HG03565 (cell line): ENCODE measurements around the gene HSD11B2.
"Not testable (repeated sequence)": the region's sequence is repeated elsewhere in the genome, so short reads cannot be mapped to it uniquely, and the experiment has no call there.

Experiments used
- ATAC-seq: cut with Tn5 transposase; IDR thresholded peaks from one replicate; pipeline ENCODE4 v1.9.1; 2021; ENCODE audit warnings: mild to moderate bottlenecking, moderate library complexity; ENCODE audit not compliant: unreplicated experiment

Gene HSD11B2

GRCh38 chr16:67413978-67414911 is 16.7 kb upstream of the HSD11B2 start:
- ATAC-seq: no peak

DNA sequence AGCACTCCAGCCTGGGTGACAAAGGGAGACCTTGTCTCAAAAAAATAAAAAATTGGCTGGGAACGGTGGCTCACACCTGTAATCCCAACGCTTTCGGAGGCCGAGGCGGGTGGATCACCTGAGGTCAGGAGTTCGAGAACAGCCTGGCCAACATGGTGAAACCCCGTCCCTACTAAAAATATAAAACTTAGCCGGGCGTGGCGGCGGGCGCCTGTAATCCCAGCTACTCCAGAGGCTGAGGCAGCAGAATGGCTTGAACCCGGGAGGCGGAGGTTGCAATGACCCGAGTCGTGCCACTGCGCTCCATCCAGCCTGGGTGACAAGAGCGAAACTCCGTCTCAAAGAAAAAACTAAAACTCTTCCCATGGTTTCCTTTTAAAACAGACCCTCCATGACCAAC is 15.5 kb upstream of the HSD11B2 start:
- ATAC-seq: not testable (repeated sequence)

DNA sequence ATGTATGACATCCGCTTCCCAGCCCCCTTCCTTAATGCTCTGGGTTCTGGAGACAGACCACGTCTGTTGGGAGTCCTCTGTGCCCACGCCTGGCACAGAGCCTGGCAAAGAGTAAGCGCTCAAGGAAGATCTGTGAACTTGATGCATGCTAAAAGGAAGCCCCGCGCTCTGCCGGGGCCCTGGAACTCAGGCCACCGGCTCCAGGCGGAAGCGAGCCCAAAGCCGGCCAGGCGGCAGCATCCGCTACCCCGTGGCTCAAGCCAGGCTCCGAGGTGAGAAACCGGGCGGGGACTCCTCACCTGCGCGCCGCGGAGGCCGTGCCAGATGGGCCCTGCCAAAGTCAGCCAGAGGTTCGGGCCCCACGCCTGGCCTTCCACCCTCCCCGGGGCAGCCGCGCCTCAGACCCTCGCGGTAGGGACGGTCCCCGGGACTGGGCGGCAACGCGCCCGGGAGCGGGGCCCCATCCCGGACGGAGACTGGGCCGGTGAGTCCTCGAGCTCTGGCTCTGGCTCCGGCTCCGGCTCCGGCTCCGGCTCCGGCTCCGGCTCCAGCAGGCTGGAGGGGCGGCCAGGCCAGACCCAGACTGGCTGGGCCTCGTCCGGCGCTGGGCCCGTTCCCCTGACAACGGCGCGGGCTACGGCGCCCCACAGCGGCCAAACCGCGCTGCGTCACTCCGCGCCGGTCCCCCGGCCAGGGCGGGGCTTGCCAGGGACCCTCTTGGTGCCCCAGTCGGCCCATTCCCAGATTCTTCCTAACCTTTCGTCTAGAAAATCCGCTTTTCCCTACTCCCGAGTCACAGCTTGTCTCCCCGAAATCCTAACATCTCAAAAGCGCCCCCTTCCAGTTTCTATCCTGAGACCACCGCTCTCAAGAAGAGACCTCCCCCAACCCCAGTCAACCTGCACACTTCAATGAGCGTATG is 14.8 kb upstream of the HSD11B2 start, which contains the start of gene ZDHHC1:
TSS of gene ZDHHC1 (minus strand) at position 606 of the 922 bp plus-strand sequence. CDS start 8,702 bp downstream, outside the sequence.
- no peak for ATAC-seq

GRCh38 chr16:67417333-67418061 is 13.4 kb upstream of the HSD11B2 start:
- no peak for ATAC-seq

GRCh38 chr16:67419502-67419901 is 11.4 kb upstream of the HSD11B2 start:
- no peak for ATAC-seq

- no peak for ATAC-seq
These were observed 11.0 kb upstream of the HSD11B2 start for GRCh38 chr16:67419931-67420330.

DNA sequence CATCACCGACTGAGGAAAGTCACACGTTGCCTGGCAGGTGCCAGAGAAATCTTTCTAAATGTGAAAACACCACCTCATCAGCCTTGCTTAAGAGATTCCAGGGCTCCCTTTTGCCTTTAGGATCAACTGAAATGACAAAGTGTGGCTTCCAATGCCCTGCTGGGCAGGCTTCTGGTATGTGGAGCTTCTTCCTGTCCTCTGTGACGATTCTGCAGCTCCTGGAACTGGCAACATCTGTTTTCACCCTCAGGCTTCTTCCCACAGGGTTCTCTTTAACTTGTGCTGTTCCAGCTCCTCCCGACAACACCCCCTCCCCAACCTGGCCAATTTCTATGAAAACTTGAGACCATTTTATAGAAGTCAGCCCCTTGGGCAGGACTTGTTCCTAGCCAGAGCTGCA is 9.9 kb upstream of the HSD11B2 start:
- ATAC-seq: no peak

DNA sequence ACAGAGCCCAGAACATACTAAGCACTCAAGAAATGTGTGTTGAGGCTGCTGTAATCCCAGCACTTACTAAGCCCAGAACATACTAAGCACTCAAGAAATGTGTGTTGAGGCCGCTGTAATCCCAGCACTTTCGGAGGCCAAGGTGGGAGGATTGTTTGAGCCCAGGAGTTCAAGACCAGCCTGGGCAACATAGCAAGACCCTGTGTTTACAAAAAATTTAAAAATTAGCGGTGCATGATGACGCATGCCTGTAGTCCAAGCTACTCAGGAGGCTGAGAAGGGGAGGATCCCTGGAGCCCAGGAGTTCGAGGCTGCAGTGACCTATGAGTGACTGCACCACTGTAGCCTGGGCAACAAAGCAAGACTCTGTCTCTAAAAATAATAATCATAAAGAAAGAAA is 7.9 kb upstream of the HSD11B2 start:
- no peak for ATAC-seq

DNA sequence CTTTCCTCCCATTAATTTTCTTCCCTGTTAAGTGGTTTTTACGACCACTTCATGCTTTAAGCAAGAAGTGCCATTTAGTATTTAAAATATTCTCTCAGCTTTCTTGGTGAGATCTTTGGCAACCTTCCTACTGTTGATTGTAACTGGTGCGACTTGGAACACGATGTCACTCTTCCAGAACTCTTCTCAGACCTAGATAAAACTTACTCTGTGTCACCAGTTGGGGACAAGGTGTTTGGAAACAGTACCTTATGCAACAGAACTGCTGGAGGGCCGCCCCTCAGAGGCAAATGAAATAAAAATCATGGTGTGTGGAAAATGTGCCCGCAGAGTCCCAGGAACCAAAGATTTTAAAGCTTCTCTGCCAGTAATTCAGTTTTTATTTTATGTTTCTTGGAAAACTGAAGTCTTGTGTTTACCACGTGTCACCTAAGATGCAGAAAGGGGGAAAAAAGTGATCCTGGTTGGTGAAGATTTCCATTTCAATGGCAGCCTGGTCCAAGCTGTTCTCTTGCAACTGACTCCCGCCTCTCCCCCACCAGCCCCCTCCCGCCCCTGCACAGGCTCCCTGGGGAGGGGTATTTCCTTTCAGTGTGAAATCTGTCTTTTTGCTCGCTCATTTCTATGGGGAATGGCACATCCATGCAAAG is 7.2 kb upstream of the HSD11B2 start:
- ATAC-seq: no peak

DNA sequence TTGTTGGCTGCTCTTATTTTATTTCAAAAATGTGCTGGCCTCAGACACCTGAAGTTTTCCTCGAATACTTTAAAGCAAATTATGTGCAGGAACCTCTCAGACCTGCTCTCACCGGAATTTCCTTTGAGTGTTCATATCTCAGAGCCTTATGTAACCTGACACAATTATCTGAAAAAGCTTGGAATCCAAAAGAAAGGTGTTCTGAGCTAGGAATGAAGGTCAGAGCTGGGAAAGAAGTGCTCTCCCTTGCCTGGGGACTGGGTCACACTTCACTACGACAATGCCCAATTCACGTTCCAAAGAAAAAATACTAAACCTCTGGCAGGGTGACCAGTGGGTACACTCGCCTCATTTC is 6.7 kb upstream of the HSD11B2 start:
- ATAC-seq: no peak

- ATAC-seq: no peak
These were observed 5.9 kb upstream of the HSD11B2 start for GRCh38 chr16:67425061-67425460.

DNA sequence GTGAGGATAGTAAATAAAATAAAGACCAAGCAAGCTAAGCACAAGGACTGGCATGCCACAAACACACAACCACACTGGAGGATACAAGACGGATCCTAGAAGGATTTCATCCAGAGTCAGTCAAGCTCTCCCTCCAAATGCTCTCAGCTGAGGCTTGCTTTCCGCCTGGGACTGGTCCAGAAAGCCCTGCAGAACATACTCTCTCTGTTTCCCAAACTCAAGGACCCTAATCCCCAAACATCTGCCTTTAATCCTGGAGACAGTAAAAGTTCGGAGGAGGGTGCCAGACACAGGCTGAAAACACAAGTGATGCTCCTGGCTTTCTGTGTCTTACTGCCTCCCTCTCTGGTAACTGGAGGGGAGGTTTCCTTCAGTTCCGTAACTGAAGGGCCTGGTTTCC is 5.3 kb upstream of the HSD11B2 start:
- ATAC-seq: no peak

GRCh38 chr16:67426022-67426421 is 4.9 kb upstream of the HSD11B2 start:
- no peak for ATAC-seq

GRCh38 chr16:67426950-67427349 is 4.0 kb upstream of the HSD11B2 start:
- ATAC-seq: no peak

DNA sequence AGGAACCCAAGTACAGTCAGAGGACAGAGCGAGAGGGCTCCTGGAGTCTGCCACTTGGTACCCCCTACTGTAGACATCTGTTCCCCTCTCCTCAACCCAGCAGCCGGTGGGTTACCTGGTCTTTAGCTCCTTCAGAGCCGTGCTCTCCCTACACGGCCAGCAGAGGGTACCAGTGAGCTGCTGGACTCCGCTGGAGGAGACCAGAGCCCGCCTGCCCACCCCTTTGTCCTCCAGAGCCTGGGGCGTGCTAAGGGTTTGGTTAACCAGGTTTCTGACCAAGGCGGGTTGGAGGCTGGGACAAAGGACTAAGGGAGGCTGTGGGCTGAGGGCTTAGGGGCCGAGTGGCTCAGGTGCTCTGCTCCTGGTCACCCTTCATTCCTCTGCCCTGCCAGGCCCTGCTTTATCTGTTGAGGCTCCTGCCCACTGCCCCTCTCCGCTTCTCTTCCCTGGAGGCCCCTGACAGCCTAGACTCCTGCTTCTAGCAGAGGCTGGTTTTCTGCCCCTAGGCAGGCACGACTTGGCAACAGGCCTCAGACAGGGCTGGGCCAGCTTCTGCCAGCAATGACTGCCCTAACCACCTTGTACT is 2.7 kb upstream of the HSD11B2 start:
- ATAC-seq: no peak

GRCh38 chr16:67429053-67429798 is 1.7 kb upstream of the HSD11B2 start:
- no peak for ATAC-seq

DNA sequence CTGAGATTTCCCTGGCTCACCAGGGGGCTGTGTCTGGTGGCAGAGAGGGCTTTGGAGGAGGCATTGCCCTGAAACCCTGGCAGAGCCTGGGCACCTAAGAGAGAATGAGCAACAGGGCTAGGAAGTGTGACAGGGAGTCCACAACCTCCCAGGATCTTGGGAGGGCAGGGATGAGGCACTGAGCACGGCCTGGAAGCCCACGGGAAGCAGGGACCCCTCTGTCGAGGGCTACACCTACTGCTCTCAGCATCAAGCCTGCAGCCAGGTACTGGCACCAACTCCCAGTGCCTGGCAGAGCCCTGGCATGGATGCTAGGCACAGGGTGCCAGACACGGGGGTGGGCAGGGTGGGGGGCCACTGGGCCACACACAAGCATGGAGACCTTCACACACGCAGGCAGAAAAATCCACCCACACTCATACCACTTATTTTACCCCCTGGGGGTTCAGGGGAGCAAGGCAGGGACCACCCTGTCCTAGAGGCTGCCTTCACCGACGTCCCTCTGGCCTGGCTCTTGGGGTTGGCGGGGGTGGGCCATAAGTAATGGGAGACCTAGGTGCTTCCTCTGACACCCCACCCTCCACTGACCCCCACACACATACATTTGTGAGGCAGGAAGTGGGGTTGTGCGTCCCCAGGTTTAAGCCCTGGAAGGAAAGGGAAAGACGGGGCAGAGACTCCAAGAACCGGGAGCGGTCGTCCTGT is 970 bp upstream of the HSD11B2 start:
- no peak for ATAC-seq

DNA sequence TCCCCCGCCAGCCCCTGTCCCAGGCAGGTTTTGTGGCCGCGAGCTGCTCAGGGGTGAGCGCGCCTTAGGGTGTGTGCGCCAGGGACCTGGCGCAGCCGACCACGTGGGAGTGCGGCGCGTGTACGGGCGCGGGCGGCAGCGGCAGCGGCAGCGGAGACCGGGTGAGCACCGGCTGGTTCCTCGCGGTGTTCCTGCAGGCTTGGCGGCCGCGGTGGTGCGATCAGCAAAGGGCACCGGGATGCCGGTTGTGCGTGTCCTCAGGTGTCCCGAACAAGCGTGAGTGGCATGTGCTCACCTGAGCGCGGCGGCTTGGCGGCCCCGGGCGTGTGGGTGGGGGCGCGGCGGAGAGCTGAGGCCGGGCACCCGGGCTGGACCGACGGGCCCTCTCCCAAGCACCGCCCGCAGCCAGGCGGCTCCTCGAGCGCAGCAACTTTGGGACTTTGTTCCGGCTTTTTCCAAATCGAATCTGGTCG is 381 bp upstream of the HSD11B2 start:
- no peak for ATAC-seq
